GM12878 (cell line): ENCODE results near the gene PAX4. TPM values are rescaled to one million over a fixed set of nuclear protein-coding genes. Genes with fewer than 3 reads are reported as not detected.

ENCODE experiments used
- ATAC-seq: fragments of 200-7000 bp; cut with Tn5 transposase; 3 replicates; pipeline ENCODE4 v1.9.1; 2020; ENCODE audit warnings: mild to moderate bottlenecking, moderate library complexity
- BruUV-seq: library from RNA; stranded (reverse); fragments of 400-500 nt; replicated peaks from 2 replicates; lab custom pipeline; 2021; lab: Mats Ljungman, UMichigan
- CTCF ChIA-PET: fragments of 300-600 bp; sonication (Branson Sonifier 250); formaldehyde crosslinking; extraction: SDS; loops from one replicate; lab custom pipeline; 2021; ENCODE audit warnings: inconsistent platforms; lab: Yijun Ruan, JAX
- POLR2A ChIA-PET: fragments of 350-600 bp; formaldehyde crosslinking; extraction: SDS; loops from one replicate; lab custom pipeline; 2021; ENCODE audit warnings: inconsistent platforms; lab: Charles Lee
- RAD21 ChIA-PET: fragments of 300-600 bp; sonication (Branson Sonifier 250); formaldehyde crosslinking; loops from one replicate; lab custom pipeline; 2023; ENCODE audit warnings: antibody characterized with exemption; ENCODE audit not compliant: unreplicated experiment; lab: Charles Lee
- SMC1A ChIA-PET: fragments of 300-600 bp; sonication (Branson Sonifier 250); formaldehyde crosslinking; loops from one replicate; lab custom pipeline; 2023; ENCODE audit not compliant: unreplicated experiment, uncharacterized antibody; lab: Charles Lee
- DNase-seq: peaks from one replicate; pipeline ENCODE4 v3.0.0-alpha.2; 2011; ENCODE audit warnings: low read depth, low spot score
- FAIRE-seq: peaks from 3 replicates; lab custom pipeline; 2011; peaks lifted over from hg19 to GRCh38; lab: Jason Lieb, UNC
- H2AFZ ChIP-seq: 2 replicates; pipeline ENCODE4 v1.6.0; 2011; ENCODE audit warnings: low read depth, low read length, control low read depth; ENCODE audit not compliant: control insufficient read depth
- H3K27ac ChIP-seq: 2 replicates; pipeline ENCODE4 v1.5.1; 2011; ENCODE audit warnings: control low read depth; ENCODE audit not compliant: control insufficient read depth, insufficient read depth
- H3K27me3 ChIP-seq, 2 experiments: replicated peaks in 1 of 2; 2 replicates each; pipeline versions ENCODE4 v1.6.0 to v1.6.1; 2011; ENCODE audit warnings: low read length in 1 of 2; ENCODE audit not compliant: control insufficient read depth in 2 of 2, insufficient read depth in 2 of 2
- H3K36me3 ChIP-seq, 2 experiments: 2 replicates each; pipeline ENCODE4 v1.5.1; 2011; ENCODE audit warnings: low read length in 1 of 2; ENCODE audit not compliant: control insufficient read depth in 2 of 2, insufficient read depth in 2 of 2
- H3K4me1 ChIP-seq: 2 replicates; pipeline ENCODE4 v1.6.1; 2011; ENCODE audit warnings: mild to moderate bottlenecking, low read length, moderate library complexity, mixed read lengths; ENCODE audit not compliant: control insufficient read depth, insufficient read depth
- H3K4me2 ChIP-seq: 2 replicates; pipeline ENCODE4 v1.6.0; 2011; ENCODE audit warnings: control low read depth; ENCODE audit not compliant: control insufficient read depth, insufficient read depth
- H3K4me3 ChIP-seq: fragments of 200-600 bp; sonication (generic); 2 replicates; pipeline ENCODE4 v1.5.1; 2016
- H3K79me2 ChIP-seq: 2 replicates; pipeline ENCODE4 v1.6.0; 2011; ENCODE audit warnings: low read length; ENCODE audit not compliant: control insufficient read depth, insufficient read depth
- H3K9ac ChIP-seq: 2 replicates; pipeline ENCODE4 v1.8.0; 2011; ENCODE audit warnings: low read length, control low read depth, mixed read lengths; ENCODE audit not compliant: control insufficient read depth, insufficient read depth
- H3K9me3 ChIP-seq: replicated peaks from 3 replicates; pipeline ENCODE4 v1.5.1; 2011; ENCODE audit warnings: mild to moderate bottlenecking, low read length; ENCODE audit not compliant: control insufficient read depth, insufficient read depth
- H4K20me1 ChIP-seq: 2 replicates; pipeline ENCODE4 v1.6.0; 2011; ENCODE audit not compliant: control insufficient read depth, insufficient read depth
- ATF3 ChIP-seq: IDR thresholded peaks from 2 replicates; pipeline ENCODE4 v1.6.1; 2011; ENCODE audit warnings: low read depth, mild to moderate bottlenecking, low read length, moderate library complexity, borderline replicate concordance; ENCODE audit errors: extremely low read depth
- BACH1 ChIP-seq: fragments of 450-650 bp; IDR thresholded peaks from 2 replicates; pipeline ENCODE4 v1.6.1; 2017; ENCODE audit warnings: mild to moderate bottlenecking, borderline replicate concordance
- DPF2 ChIP-seq: fragments of 450-650 bp; IDR thresholded peaks from 2 replicates; pipeline ENCODE4 v1.6.1; 2017; ENCODE audit warnings: mild to moderate bottlenecking
- HDAC6 ChIP-seq: fragments of 200-600 bp; sonication (generic); IDR thresholded peaks from one replicate; pipeline ENCODE4 v1.8.0; 2017; ENCODE audit warnings: antibody characterized with exemption; ENCODE audit not compliant: unreplicated experiment
- IKZF1 ChIP-seq: fragments of 450-650 bp; conservative IDR thresholded peaks from 2 replicates; pipeline ENCODE4 v1.6.1; 2017; ENCODE audit warnings: antibody characterized with exemption, mild to moderate bottlenecking
- LARP7 ChIP-seq: fragments of 450-650 bp; IDR thresholded peaks from 2 replicates; pipeline ENCODE4 v1.6.1; 2017; ENCODE audit warnings: mild to moderate bottlenecking
- MLLT1 ChIP-seq: fragments of 450-650 bp; IDR thresholded peaks from 2 replicates; pipeline ENCODE4 v1.6.1; 2016; ENCODE audit warnings: mild to moderate bottlenecking
- NFYB ChIP-seq: IDR thresholded peaks from 2 replicates; pipeline ENCODE4 v1.6.1; 2011; ENCODE audit warnings: low read depth, mild to moderate bottlenecking, low read length, improper control_type of control experiment, moderate library complexity; ENCODE audit not compliant: insufficient read depth
- RAD51 ChIP-seq: fragments of 450-650 bp; IDR thresholded peaks from 2 replicates; pipeline ENCODE4 v1.6.1; 2016; ENCODE audit warnings: moderate library complexity, mild to moderate bottlenecking, inconsistent platforms
- SMARCA5 ChIP-seq: fragments of 450-650 bp; IDR thresholded peaks from 2 replicates; pipeline ENCODE4 v1.6.1; 2017; ENCODE audit warnings: mild to moderate bottlenecking
- SMC3 ChIP-seq: IDR thresholded peaks from 2 replicates; pipeline ENCODE4 v1.6.1; 2011; ENCODE audit warnings: low read length, improper control_type of control experiment, borderline replicate concordance
- TCF3 ChIP-seq: IDR thresholded peaks from 2 replicates; pipeline ENCODE4 v1.6.1; 2012; ENCODE audit warnings: low read depth, mild to moderate bottlenecking, low read length, borderline replicate concordance; ENCODE audit not compliant: insufficient read depth
- ZNF687 ChIP-seq: fragments of 450-650 bp; IDR thresholded peaks from 2 replicates; pipeline ENCODE4 v1.6.1; 2017; ENCODE audit warnings: mild to moderate bottlenecking, moderate library complexity
- WGBS: methylation state at CpG from one replicate; pipeline ENCODE4 v1.1.6; 2016; ENCODE audit warnings: low lambda C conversion rate; ENCODE audit not compliant: insufficient replicate concordance, insufficient coverage; ENCODE audit errors: missing lambda C conversion rate; 5-methylcytosine and 5-hydroxymethylcytosine counted together
- in situ Hi-C: fragments of 300-500 bp; cut with MboI; formaldehyde crosslinking; loops from 9 replicates; pipeline ENCODE4 v1.14.3; 2018; ENCODE audit warnings: mixed read lengths
- intact Hi-C: fragments of 100-400 bp; cut with micrococcal nuclease; formaldehyde crosslinking; loops from one replicate; pipeline ENCODE4 v1.14.2; 2022; ENCODE audit not compliant: unreplicated experiment
- polyA plus RNA-seq, 11 experiments: library from polyadenylated mRNA; depleted of rRNA in 4 of 11; unstranded in 6 of 11; stranded (reverse) in 5 of 11; fragments of >200 nt; fragmentation: Nextera tagmentation in 4 of 11; fragmentation: Illumina TruSeq in 1 of 11; extraction: Ambion mirVana in 4 of 11; extraction: Trizol in 1 of 11; gene quantifications; 1 replicate in 1 of 11; 2 replicates in 10 of 11; pipeline versions ENCODE4 v1.2.1 to v1.2.3, GENCODE V29; 2011 to 2016; ENCODE audit warnings: inconsistent platforms in 2 of 11, missing spikeins in 2 of 11, low read depth in 1 of 11
- total RNA-seq, 4 experiments: library from RNA; depleted of rRNA in 3 of 4; stranded (reverse); fragments of >200 nt in 3 of 4; fragmentation: Illumina TruSeq in 1 of 4; extraction: Trizol in 1 of 4; gene quantifications; 2 replicates each; pipeline versions ENCODE4 v1.2.1 to v1.2.3, GENCODE V29; 2013 to 2021
- TF ChIP-seq, protein P1 (sequence below): IDR thresholded peaks from 2 replicates; pipeline ENCODE4 v1.6.1; 2011; ENCODE audit warnings: low read depth, low read length, improper control_type of control experiment, borderline replicate concordance

Gene PAX4
- total and polyA plus RNA-seq, 10 of the 15 experiments (the other 5 are each of a cell fraction or from before 2014, with no cell fraction given): 0.27 TPM; not detected in 9

DNA sequence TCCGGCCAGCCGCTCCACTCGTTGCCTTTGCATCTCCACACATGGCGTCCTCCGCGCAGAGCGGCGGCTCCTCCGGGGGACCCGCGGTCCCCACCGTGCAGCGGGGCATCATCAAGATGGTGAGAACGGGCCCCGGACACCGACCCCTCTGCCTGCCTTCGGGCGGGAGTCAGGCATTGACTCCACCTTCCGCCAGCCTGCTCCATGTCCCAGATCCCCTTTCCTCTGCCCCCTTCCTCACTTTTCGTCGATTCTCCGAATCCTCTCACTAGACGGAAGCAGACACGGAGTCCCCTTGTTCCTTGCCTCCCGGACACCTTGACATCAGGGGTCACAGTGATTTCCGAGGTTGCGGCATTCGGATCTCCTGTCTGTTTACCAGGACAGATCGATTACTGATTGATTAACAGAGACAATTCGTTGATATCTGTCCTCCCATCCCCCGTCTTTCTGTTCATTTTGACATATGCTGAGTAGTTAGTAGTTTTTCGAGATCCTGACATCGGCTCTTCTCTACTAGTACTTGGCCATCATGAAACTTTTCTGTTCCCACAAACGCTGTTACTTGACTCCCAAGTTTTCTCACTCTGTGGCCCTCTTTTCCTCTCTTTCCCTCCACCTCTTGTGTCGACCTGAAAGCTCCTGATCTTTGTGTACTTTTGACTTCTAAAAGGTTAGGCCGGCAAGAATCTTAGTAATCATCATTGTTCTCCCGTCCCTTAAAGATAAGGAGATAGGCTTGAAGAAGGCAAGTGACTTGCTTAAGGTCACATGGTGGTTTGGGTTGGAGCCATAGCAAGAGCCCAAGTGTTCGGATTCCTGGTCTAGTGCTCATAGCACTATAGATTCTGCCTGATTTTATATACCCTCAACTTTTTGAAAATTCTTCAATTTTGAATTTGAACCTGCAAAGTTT lies 34.6 kb upstream of the PAX4 start:
- H3K9ac ChIP-seq: peak overlapping the region; percentile 93
- ChIA-PET SMC1A (interaction anchor here (0.6 to 1.6 kb wide), 4 partner anchors 9 to 305 kb away, joined by 3 to 4 read pairs (median 3); no protein-coding TSS in a partner anchor), POLR2A (no interaction called here), RAD21 (interaction anchor here (1.3 kb wide), 1 partner anchor 18 kb away, joined by 3 read pairs; no protein-coding TSS in a partner anchor), CTCF (interaction anchor here (1.3 kb wide), 1 partner anchor 9 kb away, joined by 4 read pairs; no protein-coding TSS in a partner anchor)
- H3K27me3 ChIP-seq: no peaks in the 10 kb centered on the region
- DNase-seq (no peak), FAIRE-seq (no peak), ATAC-seq (peak; percentile 24)
- H3K79me2 ChIP-seq: peaks cover 61% of the 10 kb centered on the region
- peak overlapping the region; percentile 94 for H2AFZ ChIP-seq
- peak; percentile 29 for TF ChIP-seq MLLT1
- peak; percentile 42 for TF ChIP-seq HDAC6
- 0 out of 2 replicates have a peak, but pooled peaks have one; percentile 0 for TF ChIP-seq ATF3
- peak; percentile 31; the same call in 1 of the 2 replicates for TF ChIP-seq DPF2
- no peak for TF ChIP-seq NFYB
- peak; percentile 32; the same call in 1 of the 2 replicates for TF ChIP-seq ZNF687
- TF ChIP-seq, protein P1, sequence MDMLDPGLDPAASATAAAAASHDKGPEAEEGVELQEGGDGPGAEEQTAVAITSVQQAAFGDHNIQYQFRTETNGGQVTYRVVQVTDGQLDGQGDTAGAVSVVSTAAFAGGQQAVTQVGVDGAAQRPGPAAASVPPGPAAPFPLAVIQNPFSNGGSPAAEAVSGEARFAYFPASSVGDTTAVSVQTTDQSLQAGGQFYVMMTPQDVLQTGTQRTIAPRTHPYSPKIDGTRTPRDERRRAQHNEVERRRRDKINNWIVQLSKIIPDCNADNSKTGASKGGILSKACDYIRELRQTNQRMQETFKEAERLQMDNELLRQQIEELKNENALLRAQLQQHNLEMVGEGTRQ: peak; percentile 21; the same call in 1 of the 2 replicates
- TF ChIP-seq RAD51: peak; percentile 80
- TF ChIP-seq BACH1: 0 out of 2 replicates have a peak, but pooled peaks have one; percentile 6
- TF ChIP-seq SMARCA5: 0 out of 2 replicates have a peak, but pooled peaks have one; percentile 62
- no peak for TF ChIP-seq SMC3
- TF ChIP-seq LARP7: peak; percentile 94
- TF ChIP-seq IKZF1: no peak; the same call in 1 of the 2 replicates
- TF ChIP-seq TCF3: 0 out of 2 replicates have a peak, but pooled peaks have one; percentile 4
- H3K4me1 ChIP-seq: peaks cover 14% of the 10 kb centered on the region
- H4K20me1 ChIP-seq: peaks cover 5% of the 10 kb centered on the region; the same call in 1 of the 2 replicates
- peaks cover 0 to 11% of the 10 kb centered on the region in 2 experiments; a peak in 2 of 4 replicates for H3K36me3 ChIP-seq
- no peaks in the 10 kb centered on the region for H3K9me3 ChIP-seq
- H3K4me2 ChIP-seq: peak overlapping the region; percentile 85
- WGBS: under 1% methylated on average over 38 of the region's 38 CpGs
- peak overlapping the region; percentile 92 for H3K27ac ChIP-seq
- no TSS peak for BruUV-seq
- intact Hi-C loops: loop anchor here (2.0 to 5.0 kb wide), 2 partner anchors 64 to 260 kb away; partner anchors contain the start of genes ARF5 and ZNF800
- H3K4me3 ChIP-seq: peak overlapping the region; percentile 89
- in situ Hi-C loops: no loop called here
